Measurements from ENCODE around the gene NXF3. TPM values are rescaled to one million over a fixed set of nuclear protein-coding genes. Genes with fewer than 3 reads are reported as not detected.

The NXF3 gene
- total RNA-seq, 1 donor from 2014 or later, result not detected

DNA sequence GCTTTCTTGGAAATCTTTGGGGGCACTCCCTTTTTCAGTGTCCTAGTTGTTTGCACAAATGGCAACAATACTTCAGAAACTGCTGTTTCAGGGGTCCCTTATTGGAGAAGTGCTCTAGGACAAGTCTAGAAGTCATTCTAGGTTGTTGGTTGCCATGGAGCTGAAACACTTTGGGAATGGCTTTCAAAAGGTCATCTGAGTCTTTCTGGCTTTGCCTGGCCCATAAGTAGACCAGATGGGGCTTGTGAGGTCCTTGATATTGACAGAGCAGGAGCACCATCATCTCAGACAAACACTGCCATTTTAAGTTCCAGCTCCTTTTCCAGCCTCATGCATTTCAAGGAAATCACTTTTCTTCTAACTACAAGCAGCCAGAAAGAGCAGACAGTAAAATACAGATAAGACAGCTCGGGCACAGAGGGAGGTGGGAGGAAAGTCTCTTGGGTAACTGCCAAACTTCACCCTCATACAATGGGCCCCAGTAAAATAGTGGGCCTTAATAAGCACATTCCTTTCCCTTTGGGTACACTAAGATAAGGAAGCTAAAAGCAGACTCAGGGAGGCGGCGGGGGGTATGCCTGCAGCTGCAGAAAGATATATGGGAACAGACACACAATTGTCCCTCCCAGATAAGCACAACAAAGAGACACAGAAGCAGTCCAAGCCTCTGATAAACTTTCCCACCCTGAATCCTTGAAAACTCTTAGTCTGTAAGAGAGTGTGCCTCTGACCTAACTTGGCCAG is 8.5 kb upstream of the NXF3 start:
- Histone ChIP-seq H3K27me3 (ENCODE audit: control insufficient read depth in 3 of 3, insufficient read depth in 3 of 3, low read length in 3 of 3) (no peaks in the 10 kb centered on the region), H3K9ac (ENCODE audit: low read depth in 1 of 3, low read length in 3 of 3) (no peak overlapping the region), H3K36me3 (ENCODE audit: control insufficient read depth in 3 of 3, insufficient read depth in 3 of 3, low read length in 3 of 3) (no peaks in the 10 kb centered on the region), H3K9me3 (ENCODE audit: control insufficient read depth in 3 of 3, low read length in 3 of 3) (no peaks in the 10 kb centered on the region), H3K4me1 (ENCODE audit: control insufficient read depth in 3 of 3, insufficient read depth in 3 of 3, low read length in 3 of 3) (no peaks in the 10 kb centered on the region), H3K4me3 (ENCODE audit: low read length in 3 of 3) (no peak overlapping the region), H3K27ac (ENCODE audit: low read depth, low read length) (no peak overlapping the region)

- Histone ChIP-seq H3K9me3 (ENCODE audit: control insufficient read depth in 3 of 3, low read length in 3 of 3) (no peaks in the 10 kb centered on the region), H3K27ac (ENCODE audit: low read depth, low read length) (no peak overlapping the region), H3K4me1 (ENCODE audit: control insufficient read depth in 3 of 3, insufficient read depth in 3 of 3, low read length in 3 of 3) (no peaks in the 10 kb centered on the region), H3K4me3 (ENCODE audit: low read length in 3 of 3) (no peak overlapping the region), H3K9ac (ENCODE audit: low read depth in 1 of 3, low read length in 3 of 3) (no peak overlapping the region), H3K36me3 (ENCODE audit: control insufficient read depth in 3 of 3, insufficient read depth in 3 of 3, low read length in 3 of 3) (no peaks in the 10 kb centered on the region), H3K27me3 (ENCODE audit: control insufficient read depth in 3 of 3, insufficient read depth in 3 of 3, low read length in 3 of 3) (no peaks in the 10 kb centered on the region)
Measured at GRCh38 chrX:103100484-103100883, 7.5 kb upstream of the NXF3 start.

DNA sequence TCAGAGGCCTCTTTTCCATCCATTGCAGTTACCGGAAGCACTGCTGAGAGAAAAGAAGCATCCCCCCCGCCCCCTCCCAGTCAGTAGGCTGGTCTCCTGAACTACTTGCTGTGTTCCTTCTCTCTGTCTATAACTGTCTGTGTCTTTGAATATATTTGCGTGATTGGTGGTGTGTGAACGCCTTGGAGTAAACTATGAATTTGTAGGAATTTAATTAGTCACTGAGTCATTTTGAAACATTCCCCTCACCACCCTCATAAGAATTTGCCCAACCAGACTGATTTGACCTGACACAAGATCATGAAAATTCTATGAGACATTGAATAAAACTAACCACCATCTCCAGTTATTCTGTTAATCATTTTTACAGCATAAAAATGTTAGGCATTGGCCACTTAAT is 6.7 kb upstream of the NXF3 start:
- Histone ChIP-seq H3K9me3 (ENCODE audit: control insufficient read depth in 3 of 3, low read length in 3 of 3) (no peaks in the 10 kb centered on the region), H3K27ac (ENCODE audit: low read depth, low read length) (no peak overlapping the region), H3K36me3 (ENCODE audit: control insufficient read depth in 3 of 3, insufficient read depth in 3 of 3, low read length in 3 of 3) (no peaks in the 10 kb centered on the region), H3K4me1 (ENCODE audit: control insufficient read depth in 3 of 3, insufficient read depth in 3 of 3, low read length in 3 of 3) (no peaks in the 10 kb centered on the region), H3K27me3 (ENCODE audit: control insufficient read depth in 3 of 3, insufficient read depth in 3 of 3, low read length in 3 of 3) (no peaks in the 10 kb centered on the region), H3K9ac (ENCODE audit: low read depth in 1 of 3, low read length in 3 of 3) (no peak overlapping the region), H3K4me3 (ENCODE audit: low read length in 3 of 3) (no peak overlapping the region)

GRCh38 chrX:103098488-103098887 is 5.5 kb upstream of the NXF3 start:
- no peak overlapping the region for H3K27ac ChIP-seq (ENCODE audit: low read depth, low read length)
- no peaks in the 10 kb centered on the region for H3K36me3 ChIP-seq (ENCODE audit: control insufficient read depth in 3 of 3, insufficient read depth in 3 of 3, low read length in 3 of 3)
- no peaks in the 10 kb centered on the region for H3K27me3 ChIP-seq (ENCODE audit: control insufficient read depth in 3 of 3, insufficient read depth in 3 of 3, low read length in 3 of 3)
- no peak overlapping the region for H3K9ac ChIP-seq (ENCODE audit: low read depth in 1 of 3, low read length in 3 of 3)
- H3K4me1 ChIP-seq (ENCODE audit: control insufficient read depth in 3 of 3, insufficient read depth in 3 of 3, low read length in 3 of 3), result no peaks in the 10 kb centered on the region
- no peaks in the 10 kb centered on the region for H3K9me3 ChIP-seq (ENCODE audit: control insufficient read depth in 3 of 3, low read length in 3 of 3)
- no peak overlapping the region for H3K4me3 ChIP-seq (ENCODE audit: low read length in 3 of 3)

GRCh38 chrX:103081051-103081450 is 11.9 kb downstream of the NXF3 start:
- Histone ChIP-seq H3K9ac (ENCODE audit: low read depth in 1 of 3, low read length in 3 of 3) (no peak overlapping the region), H3K4me3 (ENCODE audit: low read length in 3 of 3) (no peak overlapping the region), H3K36me3 (ENCODE audit: control insufficient read depth in 3 of 3, insufficient read depth in 3 of 3, low read length in 3 of 3) (no peaks in the 10 kb centered on the region), H3K4me1 (ENCODE audit: control insufficient read depth in 3 of 3, insufficient read depth in 3 of 3, low read length in 3 of 3) (no peaks in the 10 kb centered on the region), H3K9me3 (ENCODE audit: control insufficient read depth in 3 of 3, low read length in 3 of 3) (no peaks in the 10 kb centered on the region), H3K27ac (ENCODE audit: low read depth, low read length) (no peak overlapping the region), H3K27me3 (ENCODE audit: control insufficient read depth in 3 of 3, insufficient read depth in 3 of 3, low read length in 3 of 3) (peaks cover 0 to 6% (median 2%) of the 10 kb centered on the region in 3 donors)

DNA sequence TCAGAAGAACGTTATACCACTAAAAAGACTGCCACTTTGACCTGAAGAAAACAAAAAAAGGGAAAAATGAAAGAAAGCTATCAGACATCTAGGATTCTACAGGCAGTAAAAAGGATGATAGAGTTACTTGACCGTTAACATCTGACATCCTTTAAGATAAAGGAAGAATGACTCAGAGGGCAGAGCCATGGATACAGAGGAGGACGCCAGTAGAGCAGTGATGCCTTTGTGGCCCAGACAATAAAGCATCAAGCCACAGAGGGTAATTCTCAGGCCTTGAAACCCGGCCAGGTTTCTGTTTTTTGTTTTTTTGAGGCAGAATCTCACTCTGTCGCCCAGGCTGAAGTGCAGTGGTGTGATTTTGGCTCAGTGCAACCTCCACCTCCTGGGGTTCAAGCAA is 19.5 kb downstream of the NXF3 start:
- no peak overlapping the region for H3K9ac ChIP-seq (ENCODE audit: low read depth in 1 of 3, low read length in 3 of 3)
- H3K27me3 ChIP-seq (ENCODE audit: control insufficient read depth in 3 of 3, insufficient read depth in 3 of 3, low read length in 3 of 3), result no peaks in the 10 kb centered on the region
- no peaks in the 10 kb centered on the region for H3K4me1 ChIP-seq (ENCODE audit: control insufficient read depth in 3 of 3, insufficient read depth in 3 of 3, low read length in 3 of 3)
- H3K36me3 ChIP-seq (ENCODE audit: control insufficient read depth in 3 of 3, insufficient read depth in 3 of 3, low read length in 3 of 3), result no peaks in the 10 kb centered on the region
- H3K9me3 ChIP-seq (ENCODE audit: control insufficient read depth in 3 of 3, low read length in 3 of 3), result no peaks in the 10 kb centered on the region
- no peak overlapping the region for H3K4me3 ChIP-seq (ENCODE audit: low read length in 3 of 3)
- no peak overlapping the region for H3K27ac ChIP-seq (ENCODE audit: low read depth, low read length)

DNA sequence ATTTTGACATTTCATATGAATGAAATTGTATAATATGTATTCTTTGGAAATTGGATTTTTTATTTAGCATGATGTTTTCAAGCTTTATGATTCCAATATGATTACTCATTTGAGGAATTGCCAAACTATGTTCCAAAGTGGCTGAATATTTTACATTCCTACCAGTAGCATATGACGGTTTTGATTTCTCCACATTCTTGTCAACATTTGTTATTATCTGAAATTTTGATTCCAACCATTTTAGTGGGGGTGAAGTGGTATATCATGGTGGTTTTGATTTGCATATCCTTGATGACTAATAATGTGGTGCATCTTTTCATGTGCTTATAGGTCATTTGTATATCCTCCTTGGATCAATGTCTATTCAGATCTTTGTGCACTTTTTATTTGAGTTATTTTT is 26.3 kb downstream of the NXF3 start:
- peaks cover 0 to 3% (median 0%) of the 10 kb centered on the region in 3 donors for H3K9me3 ChIP-seq (ENCODE audit: control insufficient read depth in 3 of 3, low read length in 3 of 3)
- H3K27me3 ChIP-seq (ENCODE audit: control insufficient read depth in 3 of 3, insufficient read depth in 3 of 3, low read length in 3 of 3), result peaks cover 0 to 3% (median 3%) of the 10 kb centered on the region in 3 donors
- no peaks in the 10 kb centered on the region for H3K4me1 ChIP-seq (ENCODE audit: control insufficient read depth in 3 of 3, insufficient read depth in 3 of 3, low read length in 3 of 3)
- H3K4me3 ChIP-seq (ENCODE audit: low read length in 3 of 3), result no peak overlapping the region
- no peaks in the 10 kb centered on the region for H3K36me3 ChIP-seq (ENCODE audit: control insufficient read depth in 3 of 3, insufficient read depth in 3 of 3, low read length in 3 of 3)
- no peak overlapping the region for H3K27ac ChIP-seq (ENCODE audit: low read depth, low read length)
- no peak overlapping the region for H3K9ac ChIP-seq (ENCODE audit: low read depth in 1 of 3, low read length in 3 of 3)

- Histone ChIP-seq H3K36me3 (ENCODE audit: control insufficient read depth in 3 of 3, insufficient read depth in 3 of 3, low read length in 3 of 3) (no peaks in the 10 kb centered on the region), H3K4me3 (ENCODE audit: low read length in 3 of 3) (no peak within 1 kb of the TSS), H3K9me3 (ENCODE audit: control insufficient read depth in 3 of 3, low read length in 3 of 3) (peaks cover 0 to 3% (median 0%) of the 10 kb centered on the region in 3 donors), H3K9ac (ENCODE audit: low read depth in 1 of 3, low read length in 3 of 3) (no peak within 1 kb of the TSS), H3K27ac (ENCODE audit: low read depth, low read length) (no peak within 1 kb of the TSS), H3K4me1 (ENCODE audit: control insufficient read depth in 3 of 3, insufficient read depth in 3 of 3, low read length in 3 of 3) (no peaks in the 10 kb centered on the region), H3K27me3 (ENCODE audit: control insufficient read depth in 3 of 3, insufficient read depth in 3 of 3, low read length in 3 of 3) (peaks cover 0 to 3% (median 3%) of the 10 kb centered on the region in 3 donors)
Measured at GRCh38 chrX:103063918-103064434, 29.0 kb downstream of the NXF3 start, which contains the start of gene BEX1. BEX1 (minus strand) TSS chrX:103064171; CDS start chrX:103063274, 897 bp downstream.

GRCh38 chrX:103063191-103063845 is 29.6 kb downstream of the NXF3 start:
- peaks cover 0 to 3% (median 0%) of the 10 kb centered on the region in 3 donors for H3K9me3 ChIP-seq (ENCODE audit: control insufficient read depth in 3 of 3, low read length in 3 of 3)
- no peak overlapping the region for H3K4me3 ChIP-seq (ENCODE audit: low read length in 3 of 3)
- H3K4me1 ChIP-seq (ENCODE audit: control insufficient read depth in 3 of 3, insufficient read depth in 3 of 3, low read length in 3 of 3), result no peaks in the 10 kb centered on the region
- no peak overlapping the region for H3K27ac ChIP-seq (ENCODE audit: low read depth, low read length)
- peaks cover 0 to 3% (median 3%) of the 10 kb centered on the region in 3 donors for H3K27me3 ChIP-seq (ENCODE audit: control insufficient read depth in 3 of 3, insufficient read depth in 3 of 3, low read length in 3 of 3)
- no peak overlapping the region for H3K9ac ChIP-seq (ENCODE audit: low read depth in 1 of 3, low read length in 3 of 3)
- no peaks in the 10 kb centered on the region for H3K36me3 ChIP-seq (ENCODE audit: control insufficient read depth in 3 of 3, insufficient read depth in 3 of 3, low read length in 3 of 3)

- Histone ChIP-seq H3K9ac (ENCODE audit: low read depth in 1 of 3, low read length in 3 of 3) (no peak overlapping the region), H3K4me1 (ENCODE audit: control insufficient read depth in 3 of 3, insufficient read depth in 3 of 3, low read length in 3 of 3) (no peaks in the 10 kb centered on the region), H3K27ac (ENCODE audit: low read depth, low read length) (no peak overlapping the region), H3K27me3 (ENCODE audit: control insufficient read depth in 3 of 3, insufficient read depth in 3 of 3, low read length in 3 of 3) (peaks cover 0 to 3% (median 3%) of the 10 kb centered on the region in 3 donors), H3K9me3 (ENCODE audit: control insufficient read depth in 3 of 3, low read length in 3 of 3) (peaks cover 0 to 3% (median 0%) of the 10 kb centered on the region in 3 donors), H3K4me3 (ENCODE audit: low read length in 3 of 3) (no peak overlapping the region), H3K36me3 (ENCODE audit: control insufficient read depth in 3 of 3, insufficient read depth in 3 of 3, low read length in 3 of 3) (no peaks in the 10 kb centered on the region)
Measured at GRCh38 chrX:103061486-103061885, 31.5 kb downstream of the NXF3 start.
